Heart right ventricle (tissue), 16 donors: Measurements from ENCODE around the gene FAP. TPM values are rescaled to one million over a fixed set of nuclear protein-coding genes. Genes with fewer than 3 reads are reported as not detected.

Experiments
- ATAC-seq, 8 donors: fragments of 200-7000 bp; cut with Tn5 transposase; one replicate each; pipeline ENCODE4 v1.9.1; 2020; ENCODE audit warnings: mild to moderate bottlenecking in 8 of 8, moderate library complexity in 8 of 8, moderate number of reproducible peaks in 1 of 8
- DNase-seq, 2 donors: peaks; one replicate each; pipeline ENCODE4 v3.0.0-alpha.2; 2020
- H3K27ac ChIP-seq, 10 donors: fragments of 200-600 bp; sonication (generic) in 2 of 10; one replicate each; pipeline versions ENCODE4 v1.5.0 to v1.8.0; 2020 to 2022; ENCODE audit warnings: mild to moderate bottlenecking in 3 of 10
- H3K27me3 ChIP-seq, 7 donors: fragments of 200-600 bp; one replicate each; pipeline ENCODE4 v1.8.0; 2021 to 2022; ENCODE audit warnings: mild to moderate bottlenecking in 2 of 7
- H3K36me3 ChIP-seq, 9 donors: fragments of 200-600 bp; sonication (generic) in 1 of 9; one replicate each; pipeline versions ENCODE4 v1.5.0 to v1.8.0; 2020 to 2022; ENCODE audit warnings: mild to moderate bottlenecking in 2 of 9
- H3K4me1 ChIP-seq, 9 donors: fragments of 200-600 bp; sonication (generic) in 1 of 9; one replicate each; pipeline versions ENCODE4 v1.5.0 to v1.8.0; 2020 to 2022; ENCODE audit warnings: mild to moderate bottlenecking in 4 of 9
- H3K4me3 ChIP-seq, 10 donors: fragments of 200-600 bp; sonication (generic) in 2 of 10; one replicate each; pipeline versions ENCODE4 v1.5.0 to v1.8.0; 2020 to 2022; ENCODE audit warnings: mild to moderate bottlenecking in 7 of 10, moderate library complexity in 2 of 10
- H3K9me3 ChIP-seq, 11 donors: fragments of 200-600 bp in 10 of 11; sonication (generic) in 2 of 11; one replicate each; pipeline versions ENCODE4 v1.5.0 to v1.8.0; 2013 to 2022; ENCODE audit warnings: mild to moderate bottlenecking in 2 of 11, control low read depth in 1 of 11, moderate library complexity in 1 of 11
- WGBS, 2 donors: extraction: QIAGEN DNeasy Blood & Tissue Kit; methylation state at CpG; one replicate each; pipeline ENCODE4 v1.1.7; 2013; ENCODE audit warnings: inconsistent platforms in 1 of 2; 5-methylcytosine and 5-hydroxymethylcytosine counted together
- intact Hi-C, 10 donors: fragments of 100-400 bp; cut with DNase I; formaldehyde crosslinking; loops; one replicate each; pipeline versions ENCODE4 v1.11.1 to v1.14.2; 2022
- polyA plus RNA-seq, 2 donors: library from polyadenylated mRNA; stranded (reverse); fragments of 200-250 nt; gene quantifications; one replicate each; pipeline ENCODE4 v1.2.3, GENCODE V29; 2013
- total RNA-seq, 10 donors: library from RNA; stranded (reverse); fragmentation: NEBNext Ultra II Directional in 3 of 10; extraction: Animal tissue kit (Norgen Biotek cat#: 25700) in 3 of 10; gene quantifications; one replicate each; pipeline versions ENCODE4 v1.2.1 to v1.2.4, GENCODE V29; 2021 to 2023
- TF ChIP-seq, protein P1 (sequence below), 9 donors: fragments of 200-600 bp; sonication (generic) in 2 of 9; IDR thresholded peaks; one replicate each; pipeline versions ENCODE4 v1.5.0 to v1.8.0; 2021 to 2022; ENCODE audit warnings: antibody characterized with exemption in 9 of 9, mild to moderate bottlenecking in 5 of 9, moderate library complexity in 1 of 9
- donor health status: Arrhythmogenic right ventricular cardiomyopathy.
- donor health status: ischemic (EF 13 %, LVEDD 7.1; RV severe dilation, severe dysfunction).
- donor health status: healthy with polysubstance abuse.
- donor health status: DM: no; HTN: yes; CAD: no.
- donor health status: DM: no; HTN: no; CAD: no.
- donor health status: ischemic (EF 25% LVEDD 6.9; RV normal size, moderate dysfunction).
- donor health status: ischemic (EF 25% LVEDD 5.7; RV mildly dilated, moderate dysfunction).
- donor health status: healthy.
- donor health status: DM: yes; HTN: yes; CAD: no.
- donor health status: Ischemic cardiomyopathy.
- donor health status: ischemic (EF 35%, LVEDD 5.7; RV mildly dilated, moderate dysfunction).
- donor health status: nonischemic (EF 11% LVEDD 7.7; RV severe dilation, severe dysfunction).
- donor health status: DM: yes; HTN: yes; CAD: no.
- donor health status: PGD.
- donor health status: ischemic (EF 29% LVEDD 5.4; RV normal size, mild dysfunction).
- donor health status: nonischemic (EF 23%, LVEDD 6.1; RV moderate dilation, normal function).

The FAP gene
- total and polyA plus RNA-seq, 12 donors, result 0.56 to 11.5 (median 2.2) TPM

DNA sequence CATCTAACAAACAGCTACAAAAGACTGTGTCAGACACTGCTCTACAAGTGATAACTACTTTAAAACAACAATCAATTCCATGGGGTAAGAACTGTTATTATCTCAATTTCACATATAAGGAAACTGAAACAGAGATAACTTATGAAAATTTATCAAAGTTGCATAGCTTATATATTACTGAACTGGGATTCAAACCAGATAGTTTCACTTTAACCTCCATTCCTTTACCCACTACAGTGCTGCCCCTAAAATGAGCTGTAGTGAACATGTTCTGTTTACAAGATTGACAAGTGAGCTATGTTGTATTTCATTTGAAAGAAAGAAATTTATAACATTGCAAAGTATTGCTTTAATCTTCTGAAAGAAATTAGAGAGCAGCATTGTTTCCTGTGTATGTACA lies 77.1 kb downstream of the FAP start:
- ATAC-seq (no peak), DNase-seq (no peak)
- Histone ChIP-seq H3K4me1 (no peaks in the 10 kb centered on the region), H3K9me3 (no peaks in the 10 kb centered on the region), H3K27me3 (no peaks in the 10 kb centered on the region), H3K4me3 (no peak overlapping the region), H3K27ac (no peak overlapping the region), H3K36me3 (peaks cover 0 to 8% (median 0%) of the 10 kb centered on the region in 9 donors)
- TF ChIP-seq, protein P1, sequence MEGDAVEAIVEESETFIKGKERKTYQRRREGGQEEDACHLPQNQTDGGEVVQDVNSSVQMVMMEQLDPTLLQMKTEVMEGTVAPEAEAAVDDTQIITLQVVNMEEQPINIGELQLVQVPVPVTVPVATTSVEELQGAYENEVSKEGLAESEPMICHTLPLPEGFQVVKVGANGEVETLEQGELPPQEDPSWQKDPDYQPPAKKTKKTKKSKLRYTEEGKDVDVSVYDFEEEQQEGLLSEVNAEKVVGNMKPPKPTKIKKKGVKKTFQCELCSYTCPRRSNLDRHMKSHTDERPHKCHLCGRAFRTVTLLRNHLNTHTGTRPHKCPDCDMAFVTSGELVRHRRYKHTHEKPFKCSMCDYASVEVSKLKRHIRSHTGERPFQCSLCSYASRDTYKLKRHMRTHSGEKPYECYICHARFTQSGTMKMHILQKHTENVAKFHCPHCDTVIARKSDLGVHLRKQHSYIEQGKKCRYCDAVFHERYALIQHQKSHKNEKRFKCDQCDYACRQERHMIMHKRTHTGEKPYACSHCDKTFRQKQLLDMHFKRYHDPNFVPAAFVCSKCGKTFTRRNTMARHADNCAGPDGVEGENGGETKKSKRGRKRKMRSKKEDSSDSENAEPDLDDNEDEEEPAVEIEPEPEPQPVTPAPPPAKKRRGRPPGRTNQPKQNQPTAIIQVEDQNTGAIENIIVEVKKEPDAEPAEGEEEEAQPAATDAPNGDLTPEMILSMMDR (IDR thresholded peaks at IDR 0.05), result no peak
- intact Hi-C loops, result no loop called here

DNA sequence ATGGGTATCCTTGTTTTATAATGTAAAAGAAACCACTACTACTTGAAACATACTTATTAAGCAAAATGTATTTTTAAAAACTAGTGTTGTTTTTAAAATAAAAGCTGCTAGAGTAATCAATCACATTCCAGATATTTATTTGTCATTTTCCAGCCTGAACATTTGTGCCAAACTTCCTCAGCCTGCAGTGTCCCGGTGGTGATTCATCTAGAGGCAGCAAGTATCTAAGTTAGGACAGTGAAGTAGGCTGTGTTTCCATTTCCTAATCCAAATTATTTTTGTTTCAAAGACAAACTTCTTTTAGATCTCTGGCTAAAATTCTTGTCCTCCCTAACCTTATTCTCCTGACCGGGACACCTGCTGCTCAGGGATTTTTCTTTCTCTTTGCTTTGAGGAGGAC lies 78.4 kb downstream of the FAP start:
- H3K4me3 ChIP-seq, result no peak overlapping the region
- no peaks in the 10 kb centered on the region for H3K4me1 ChIP-seq
- intact Hi-C loops, result no loop called here
- H3K9me3 ChIP-seq, result no peaks in the 10 kb centered on the region
- TF ChIP-seq, protein P1 (IDR thresholded peaks at IDR 0.05), result no peak
- no peak overlapping the region for H3K27ac ChIP-seq
- H3K27me3 ChIP-seq, result no peaks in the 10 kb centered on the region
- DNase-seq, result no peak
- 74 to 77% methylated on average over 2 of the region's 2 CpGs for WGBS, 2 donors
- no peak for ATAC-seq
- H3K36me3 ChIP-seq, result peaks cover 0 to 8% (median 0%) of the 10 kb centered on the region in 9 donors

DNA sequence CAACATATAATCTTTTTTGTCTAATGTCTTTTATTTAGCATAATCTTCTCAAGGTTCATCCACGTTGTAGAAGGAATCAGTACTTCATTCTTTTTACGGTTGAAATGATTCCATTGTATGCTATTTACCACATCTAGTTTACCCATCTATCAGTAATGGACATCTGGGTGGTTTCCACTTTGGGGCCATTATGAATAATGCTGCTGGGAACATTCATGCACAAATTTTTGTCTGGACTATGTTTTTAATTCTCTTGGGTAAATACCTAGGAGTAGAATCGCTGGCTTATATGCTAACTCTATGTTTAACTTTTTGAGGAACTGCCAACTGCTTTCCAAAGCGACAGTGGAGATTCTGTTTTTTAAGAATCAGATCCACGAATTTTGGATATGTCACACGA lies 83.8 kb downstream of the FAP start:
- DNase-seq (no peak), ATAC-seq (no peak)
- no peaks in the 10 kb centered on the region for H3K36me3 ChIP-seq
- intact Hi-C loops, result loop anchor here in 3 of 10 donors (5.0 to 10.0 kb wide), 3 partner anchors 135 to 145 kb away; no protein-coding TSS in a partner anchor
- TF ChIP-seq, protein P1 (IDR thresholded peaks at IDR 0.05), result no peak
- no peaks in the 10 kb centered on the region for H3K27me3 ChIP-seq
- H3K9me3 ChIP-seq, result no peaks in the 10 kb centered on the region
- H3K4me3 ChIP-seq, result no peak overlapping the region
- no peak overlapping the region for H3K27ac ChIP-seq
- H3K4me1 ChIP-seq, result no peaks in the 10 kb centered on the region
- 88 to 89% methylated on average over 6 of the region's 6 CpGs for WGBS, 2 donors

DNA sequence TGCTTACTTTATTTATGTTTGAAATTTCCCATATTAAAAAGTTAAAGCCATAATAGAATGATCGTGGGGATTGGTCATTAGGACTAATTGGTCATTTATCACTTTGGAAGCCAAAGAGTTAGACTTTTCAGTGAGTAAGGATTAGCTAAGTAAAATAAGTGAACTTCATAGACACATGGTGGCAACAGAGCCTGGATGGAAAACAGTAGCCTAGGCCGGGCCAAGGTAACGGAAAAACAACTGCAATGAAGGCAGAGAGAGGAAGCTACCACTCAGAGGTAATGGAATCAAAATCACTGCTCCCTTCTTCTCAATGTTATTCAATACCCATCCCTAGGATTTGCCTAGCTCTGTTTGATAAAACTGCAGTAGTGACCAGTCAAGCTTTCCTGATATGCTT lies 87.1 kb downstream of the FAP start:
- Histone ChIP-seq H3K36me3 (no peaks in the 10 kb centered on the region), H3K9me3 (no peaks in the 10 kb centered on the region), H3K4me1 (no peaks in the 10 kb centered on the region), H3K27me3 (no peaks in the 10 kb centered on the region), H3K4me3 (no peak overlapping the region), H3K27ac (no peak overlapping the region)
- TF ChIP-seq, protein P1 (IDR thresholded peaks at IDR 0.05), result no peak
- intact Hi-C loops, result loop anchor here in 3 of 10 donors (5.0 to 10.0 kb wide), 3 partner anchors 139 to 149 kb away; no protein-coding TSS in a partner anchor
- 70 to 79% methylated on average over 3 of the region's 3 CpGs for WGBS, 2 donors
- ATAC-seq, result peak in 2 of 8 donors; percentile 51 to 52
- DNase-seq, result no peak
